HEK293 (cell line): ENCODE results near the gene GPR62.

Source experiments
- CTCF ChIP-seq: fragments of 450-650 bp; formaldehyde crosslinking; IDR thresholded peaks from 2 replicates; pipeline ENCODE4 v1.5.1; 2016; ENCODE audit warnings: missing biosample characterization, missing genetic modification characterization
- PRDM1 ChIP-seq: fragments of 450-650 bp; formaldehyde crosslinking; IDR thresholded peaks from 2 replicates; pipeline ENCODE4; 2016; ENCODE audit warnings: missing biosample characterization, missing genetic modification characterization
- REST ChIP-seq: fragments of 450-650 bp; formaldehyde crosslinking; IDR thresholded peaks from 2 replicates; pipeline ENCODE4 v1.5.1; 2016; ENCODE audit warnings: missing biosample characterization, missing genetic modification characterization
- ZNF404 ChIP-seq: fragments of 450-650 bp; formaldehyde crosslinking; IDR thresholded peaks from 2 replicates; pipeline ENCODE4 v1.5.1; 2017; ENCODE audit warnings: missing biosample characterization, missing genetic modification characterization
- ZNF473 ChIP-seq: fragments of 450-650 bp; formaldehyde crosslinking; IDR thresholded peaks from 2 replicates; pipeline ENCODE4 v1.5.1; 2017; ENCODE audit warnings: missing biosample characterization, missing genetic modification characterization
- ZNF510 ChIP-seq: fragments of 450-650 bp; formaldehyde crosslinking; IDR thresholded peaks from 2 replicates; pipeline ENCODE4 v1.5.1; 2018; ENCODE audit warnings: mild to moderate bottlenecking, missing genetic modification characterization, missing biosample characterization; ENCODE audit not compliant: insufficient replicate concordance

GRCh38 chr3:51934139-51934850, 20.9 kb upstream of the GPR62 start:
- TF ChIP-seq ZNF473: no peak
- TF ChIP-seq ZNF510 (tag by site-specific recombination): no peak
- TF ChIP-seq CTCF (tag by site-specific recombination): no peak
- TF ChIP-seq ZNF404 (tag by site-specific recombination): no peak
- peak; percentile 85 for TF ChIP-seq REST (tag by site-specific recombination)
- no peak for TF ChIP-seq PRDM1 (tag by site-specific recombination)
